HG02763 (cell line): Measurements from ENCODE around the gene TOB2.

Experiments used
- ATAC-seq: cut with Tn5 transposase; IDR thresholded peaks from one replicate; pipeline ENCODE4 v1.9.1; 2021; ENCODE audit warnings: mild to moderate bottlenecking, moderate library complexity; ENCODE audit not compliant: unreplicated experiment

The TOB2 gene

GRCh38 chr22:41395531-41396240, 50.9 kb downstream of the TOB2 start:
- ATAC-seq = no peak

GRCh38 chr22:41394012-41394356, 52.6 kb downstream of the TOB2 start:
- no peak for ATAC-seq

- ATAC-seq = no peak
Measured at GRCh38 chr22:41387341-41387740, 59.3 kb downstream of the TOB2 start.

GRCh38 chr22:41384128-41384527, 62.5 kb downstream of the TOB2 start:
- ATAC-seq = no peak
